ENCODE data around the gene CCDC146. TPM values are rescaled to one million over a fixed set of nuclear protein-coding genes. Genes with fewer than 3 reads are reported as not detected.

Gene CCDC146
- total and polyA plus RNA-seq, 10 of the 15 experiments (the other 5 are each of a cell fraction or from before 2014, with no cell fraction given) = 0.28 to 5.3 (median 1.3) TPM

- 46% methylated on average over 2 of the region's 2 CpGs for WGBS (ENCODE audit: insufficient coverage, insufficient replicate concordance, low lambda C conversion rate, missing lambda C conversion rate)
- no peaks in the 10 kb centered on the region for H3K79me2 ChIP-seq (ENCODE audit: control insufficient read depth, insufficient read depth, low read length)
- H3K9me3 ChIP-seq (replicated peaks; ENCODE audit: control insufficient read depth, insufficient read depth, low read length) = no peaks in the 10 kb centered on the region
- no peak overlapping the region for H3K4me2 ChIP-seq (ENCODE audit: control insufficient read depth, insufficient read depth)
- intact Hi-C loops (cut with micrococcal nuclease; ENCODE audit: unreplicated experiment) (no loop called here), in situ Hi-C loops (cut with MboI) (no loop called here)
- no peaks in the 10 kb centered on the region for H3K27me3 ChIP-seq (replicated peaks in 1 of 2; ENCODE audit: control insufficient read depth in 2 of 2, insufficient read depth in 2 of 2, low read length in 1 of 2)
- ChIA-PET POLR2A (interaction anchor here (0.5 kb wide), 1 partner anchor 52 kb away, joined by 3 read pairs; no protein-coding TSS in a partner anchor), RAD21 (ENCODE audit: unreplicated experiment) (interaction anchor here (1.0 to 1.3 kb wide), 2 partner anchors 28 to 77 kb away, joined by 3 to 4 read pairs; no protein-coding TSS in a partner anchor), CTCF (interaction anchor here (2.0 to 4.5 kb wide), 4 partner anchors 9 to 77 kb away, joined by 9 to 27 read pairs (median 12); no protein-coding TSS in a partner anchor), SMC1A (ENCODE audit: uncharacterized antibody, unreplicated experiment) (interaction anchor here (1.0 to 3.2 kb wide), 10 partner anchors 8 to 79 kb away, joined by 3 to 16 read pairs (median 5); no protein-coding TSS in a partner anchor)
- no TSS peak for BruUV-seq (replicated peaks)
- H2AFZ ChIP-seq (ENCODE audit: control insufficient read depth, low read depth, low read length) = no peak overlapping the region
- ATAC-seq (no peak), DNase-seq (ENCODE audit: low read depth, low spot score) (no peak), FAIRE-seq (no peak)
- no peaks in the 10 kb centered on the region for H3K4me1 ChIP-seq (ENCODE audit: control insufficient read depth, insufficient read depth, low read length)
- H3K4me3 ChIP-seq = no peak overlapping the region
- TF ChIP-seq REST (IDR thresholded peaks at IDR 0.05; ENCODE audit: low read depth, low read length) (no peak), RFX5 (IDR thresholded peaks at IDR 0.05; ENCODE audit: low read depth, low read length) (no peak), BMI1 (IDR thresholded peaks at IDR 0.05; ENCODE audit: borderline replicate concordance) (no peak), POLR2A (IDR thresholded peaks at IDR 0.05; ENCODE audit: low read depth, low read length) (no peak), NBN (IDR thresholded peaks at IDR 0.05) (no peak), CEBPZ (IDR thresholded peaks at IDR 0.05; ENCODE audit: low read depth, low read length) (no peak), MAX (IDR thresholded peaks at IDR 0.05; ENCODE audit: low read depth, low read length) (no peak), POLR2AphosphoS2 (IDR thresholded peaks at IDR 0.05; ENCODE audit: low read depth, low read length) (no peak)
- no peak overlapping the region for H3K27ac ChIP-seq (ENCODE audit: control insufficient read depth, insufficient read depth)
- no peaks in the 10 kb centered on the region for H4K20me1 ChIP-seq (ENCODE audit: control insufficient read depth, insufficient read depth)
- H3K36me3 ChIP-seq (ENCODE audit: control insufficient read depth in 2 of 2, insufficient read depth in 2 of 2, low read length in 1 of 2) = no peaks in the 10 kb centered on the region
- H3K9ac ChIP-seq (ENCODE audit: control insufficient read depth, insufficient read depth, low read length) = no peak overlapping the region
Measured at GRCh38 chr7:77254915-77255314, 132.5 kb downstream of the CCDC146 start.

Measured in GM12878 (cell line).